NCI-H774 (cell line): ENCODE measurements around the gene OOSP3.
A peak's percentile ranks its signal among the peaks of the same experiment; 100 is the strongest.
"Not testable (repeated sequence)": the region's sequence is repeated elsewhere in the genome, so short reads cannot be mapped to it uniquely, and the experiment has no call there.

ENCODE experiments used
- DNase-seq: peaks from one replicate; lab custom pipeline; 2025; lab: John Stamatoyannopoulos, UW

The OOSP3 gene

GRCh38 chr11:59878575-59878974 lies at the start of gene OOSP3:
OOSP3 (plus strand) TSS chr11:59878782; CDS start chr11:59878809, 27 bp downstream.
- DNase-seq, result no peak

DNA sequence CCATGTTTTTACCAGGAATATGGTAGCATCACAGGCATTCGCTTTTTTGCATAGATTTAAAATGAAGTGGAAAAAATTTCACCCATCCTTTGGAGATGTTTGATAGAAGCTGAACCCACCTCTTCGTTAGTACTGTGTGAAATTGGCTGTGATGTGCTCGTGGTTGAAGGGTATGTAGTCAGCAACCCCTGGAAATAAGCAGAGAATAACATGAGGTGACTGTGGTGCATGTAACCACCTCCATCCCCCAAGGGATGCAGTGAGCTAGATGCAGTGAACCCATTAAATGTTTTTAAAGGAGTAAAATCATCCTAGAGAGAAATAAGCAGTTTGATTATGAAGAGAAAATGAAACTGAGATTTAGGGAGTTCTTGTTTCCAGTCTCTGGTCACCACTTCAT lies 49.2 kb upstream of the OOSP3 start:
- no peak for DNase-seq

DNA sequence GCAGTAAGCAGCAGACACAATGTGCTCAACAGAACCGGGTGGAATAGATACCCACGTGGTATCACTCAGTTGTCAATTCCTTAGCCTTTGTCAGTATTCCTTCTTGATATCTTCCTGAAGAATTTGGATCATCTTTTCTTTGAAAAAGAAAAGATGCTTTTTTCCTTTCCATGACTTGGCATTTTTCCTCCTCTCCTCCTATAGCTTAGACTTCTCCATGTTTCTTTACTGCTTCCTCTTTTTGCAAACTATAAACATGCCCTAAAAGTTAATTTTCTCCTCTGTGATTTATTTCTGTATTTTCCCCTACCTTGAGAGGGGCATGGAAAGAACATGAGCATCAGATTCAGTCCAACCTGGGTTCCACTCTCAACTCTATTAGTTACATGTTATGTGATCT lies 45.0 kb upstream of the OOSP3 start:
- no peak for DNase-seq

GRCh38 chr11:59839615-59840014 lies 39.0 kb upstream of the OOSP3 start:
- DNase-seq, result peak; percentile 11

- DNase-seq, result no peak
Measured at GRCh38 chr11:59841514-59841913, 37.1 kb upstream of the OOSP3 start.

DNA sequence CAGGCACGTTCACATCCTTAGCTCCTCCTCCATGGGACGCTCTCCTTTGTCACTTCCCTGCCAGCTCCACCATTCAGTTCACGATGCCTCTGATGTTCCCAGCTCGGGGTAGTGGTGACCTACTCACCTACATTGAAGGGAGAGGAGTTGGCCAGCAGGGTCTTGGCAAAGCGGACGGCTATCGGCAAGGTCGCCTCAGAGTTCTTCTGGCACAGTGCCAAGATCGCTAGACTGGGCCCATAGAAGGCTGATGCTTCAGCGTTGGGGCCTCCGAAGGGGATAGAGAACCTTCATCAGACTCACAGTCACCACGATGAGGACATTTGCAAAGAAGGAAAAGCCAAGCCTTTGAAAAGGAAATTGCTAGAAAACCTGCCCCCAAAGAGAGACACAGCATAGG lies 36.3 kb upstream of the OOSP3 start:
- DNase-seq, result no peak

DNA sequence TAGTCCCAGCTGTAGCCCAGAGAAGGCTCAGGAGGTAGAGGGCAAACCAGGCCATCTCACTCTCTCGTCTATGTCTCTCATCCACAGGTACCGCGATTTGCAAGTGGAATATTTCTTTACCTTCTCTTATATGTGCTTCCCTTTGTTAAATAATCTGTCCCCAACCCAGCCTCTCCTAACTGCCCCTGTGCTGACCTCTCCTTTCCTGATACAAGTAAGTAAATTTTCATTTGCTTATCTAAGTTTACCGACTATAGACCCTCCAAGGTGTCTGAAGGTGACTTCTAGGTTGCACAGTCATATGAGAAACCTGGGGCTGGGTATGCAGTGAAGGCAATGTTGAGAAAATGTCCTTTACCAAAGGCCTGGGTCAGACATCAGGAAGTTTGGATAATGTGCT lies 33.2 kb upstream of the OOSP3 start, which contains the start of gene CBLIF:
CBLIF (minus strand) TSS at position 101 of the 400 bp plus-strand sequence; CDS start at position 55, 46 bp downstream.
- DNase-seq, result no peak

GRCh38 chr11:59846556-59846955 lies 32.0 kb upstream of the OOSP3 start:
- DNase-seq, result no peak

- no peak for DNase-seq
Measured at GRCh38 chr11:59847626-59848025, 31.0 kb upstream of the OOSP3 start.

DNA sequence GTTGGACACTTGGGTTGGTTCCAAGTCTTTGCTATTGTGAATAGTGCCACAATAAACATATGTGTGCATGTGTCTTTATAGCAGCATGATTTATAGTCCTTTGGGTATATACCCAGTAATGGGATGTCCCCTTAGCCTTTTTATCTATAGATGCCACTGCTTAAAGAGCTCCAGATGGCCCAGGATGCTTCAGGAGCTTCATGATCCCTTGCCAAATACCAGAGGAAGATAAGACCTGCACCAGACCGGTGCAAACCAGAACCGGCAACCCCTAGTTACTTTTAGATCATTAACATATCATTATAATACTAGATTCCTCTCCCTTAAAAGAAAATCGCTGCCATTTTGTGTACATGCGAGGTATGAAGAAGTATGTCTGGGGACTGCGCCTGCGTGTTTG lies 30.1 kb upstream of the OOSP3 start:
- not testable (repeated sequence) for DNase-seq

GRCh38 chr11:59849129-59849528 lies 29.5 kb upstream of the OOSP3 start:
- no peak for DNase-seq

DNA sequence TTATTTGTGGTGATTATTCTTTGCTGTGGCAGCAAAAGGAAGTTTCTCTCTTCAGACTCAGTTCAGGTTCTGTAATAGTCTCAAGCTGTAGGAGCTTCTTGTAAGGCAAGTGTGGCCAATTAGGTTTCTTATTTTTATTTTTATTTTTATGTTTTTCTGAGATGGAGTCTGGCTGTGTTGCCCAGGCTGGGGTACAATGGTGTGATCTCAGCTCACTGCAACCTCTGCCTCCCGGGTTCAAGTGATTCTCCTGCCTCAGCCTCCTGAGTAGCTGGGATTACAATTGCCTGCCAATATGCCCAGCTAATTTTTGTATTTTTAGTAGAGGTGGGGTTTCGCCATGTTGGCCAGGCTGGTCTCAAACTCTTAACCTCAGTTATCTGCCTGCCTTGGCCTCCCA lies 29.0 kb upstream of the OOSP3 start:
- not testable (repeated sequence) for DNase-seq

- DNase-seq, result not testable (repeated sequence)
Measured at GRCh38 chr11:59851416-59851815, 27.2 kb upstream of the OOSP3 start.

GRCh38 chr11:59854871-59855270 lies 23.7 kb upstream of the OOSP3 start:
- DNase-seq, result no peak

- DNase-seq, result no peak
Measured at GRCh38 chr11:59857439-59858434, 20.8 kb upstream of the OOSP3 start.

GRCh38 chr11:59859673-59860072 lies 18.9 kb upstream of the OOSP3 start:
- no peak for DNase-seq

GRCh38 chr11:59862252-59862651 lies 16.3 kb upstream of the OOSP3 start:
- DNase-seq, result no peak

DNA sequence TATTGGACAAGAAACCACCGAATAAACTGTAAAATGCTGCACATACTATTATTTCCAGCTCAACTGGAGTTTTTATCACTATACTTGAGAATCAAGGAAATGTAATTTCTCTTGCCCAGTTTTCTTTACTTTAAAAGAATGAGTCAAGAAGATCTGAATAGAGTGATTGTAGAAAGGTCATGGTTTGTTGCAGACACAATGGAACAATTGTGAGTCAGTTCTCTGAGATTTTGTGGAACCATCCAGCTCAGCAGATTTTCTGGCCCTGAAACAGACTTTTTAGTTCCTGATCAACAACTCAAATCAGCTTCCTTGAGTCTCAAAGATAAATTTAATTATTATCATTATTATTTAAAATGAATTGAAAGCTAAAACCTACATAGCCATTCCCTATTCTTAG lies 13.6 kb upstream of the OOSP3 start:
- no peak for DNase-seq

DNA sequence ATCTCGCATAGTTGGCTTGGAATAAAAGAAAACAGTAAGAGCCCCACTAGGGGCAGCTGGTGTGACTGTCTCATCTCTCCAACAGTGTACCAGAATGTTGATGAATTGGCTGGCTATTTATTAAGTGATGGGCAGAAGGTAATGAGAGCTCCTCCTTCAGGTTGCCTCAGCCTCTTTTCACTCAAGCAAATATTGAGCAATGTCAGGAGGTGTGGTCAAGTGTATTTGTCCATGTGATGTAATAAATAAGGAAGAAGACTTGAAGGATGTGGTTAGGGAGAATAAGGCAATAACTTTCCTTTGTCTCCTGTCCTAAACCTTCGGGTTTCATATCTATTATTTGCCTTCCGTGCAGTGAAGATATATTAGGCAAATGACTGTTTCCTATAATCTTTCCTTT lies 12.2 kb upstream of the OOSP3 start, which contains the start of gene TCN1:
TCN1 (minus strand) TSS at position 91 of the 400 bp plus-strand sequence; CDS start at position 74, 17 bp downstream.
- DNase-seq, result no peak

GRCh38 chr11:59866836-59867235 lies 11.7 kb upstream of the OOSP3 start:
- no peak for DNase-seq

DNA sequence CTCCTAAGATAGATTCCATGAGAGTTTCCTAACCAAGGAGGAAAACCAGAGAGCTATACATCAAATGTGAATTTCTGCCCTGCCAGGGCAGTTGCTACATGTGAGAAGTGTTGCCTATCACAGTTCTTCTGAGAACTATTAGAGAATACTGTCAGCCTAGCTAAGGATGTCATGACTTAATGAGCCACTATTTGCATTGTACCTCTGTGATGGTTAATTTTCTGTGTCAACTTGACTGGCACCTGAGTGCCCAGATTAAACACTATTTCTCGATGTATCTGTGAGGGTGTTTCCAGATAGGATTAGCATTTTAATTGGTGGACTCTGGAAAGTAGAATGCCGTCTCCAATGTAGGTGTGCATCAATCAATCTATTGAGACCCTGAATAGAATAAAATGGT lies 10.6 kb upstream of the OOSP3 start:
- no peak for DNase-seq

- DNase-seq, result no peak
Measured at GRCh38 chr11:59872076-59872475, 6.5 kb upstream of the OOSP3 start.

DNA sequence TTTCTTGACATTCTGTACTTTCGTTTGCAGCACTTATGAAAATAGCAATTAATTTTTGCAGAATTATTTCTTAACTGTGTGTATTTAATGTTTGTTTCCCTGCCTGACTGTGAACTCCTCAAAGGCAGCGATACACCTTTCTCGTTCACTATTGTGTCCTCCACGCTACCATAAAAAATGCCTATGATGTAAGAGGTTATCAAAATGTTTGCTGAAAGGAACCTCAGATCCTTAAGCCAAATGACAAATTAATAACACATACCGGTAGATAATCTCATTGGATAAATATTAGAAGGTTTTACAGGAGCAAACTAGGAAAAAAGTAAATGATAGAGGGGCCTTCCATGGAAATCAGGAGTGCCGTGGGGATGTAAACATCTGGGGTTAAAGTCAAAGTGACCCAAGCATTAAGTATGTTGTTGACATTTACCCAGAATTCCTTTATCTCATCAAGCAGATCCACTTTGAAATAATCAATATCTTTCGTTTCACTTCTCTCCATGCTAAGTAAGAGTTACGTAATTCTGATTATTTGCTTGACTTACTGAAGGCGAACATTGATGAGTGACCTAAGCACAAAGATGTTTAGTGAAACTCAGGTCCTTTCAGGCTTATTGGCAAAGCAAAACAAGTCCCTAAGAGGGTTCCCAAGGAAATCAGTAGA lies 2.6 kb upstream of the OOSP3 start:
- DNase-seq, result no peak
